HEK293 (cell line): Measurements from ENCODE around the gene MMP21.

Experiments used
- CTCF ChIA-PET: fragments of 350-600 bp; formaldehyde crosslinking; extraction: SDS; loops from one replicate; lab custom pipeline; 2021; ENCODE audit warnings: antibody characterized with exemption; lab: Yijun Ruan, JAX
- POLR2A ChIA-PET: fragments of 300-600 bp; formaldehyde crosslinking; extraction: SDS; loops from one replicate; lab custom pipeline; 2020; ENCODE audit warnings: antibody characterized with exemption, inconsistent platforms; lab: Yijun Ruan, JAX
- H3K27ac ChIP-seq: fragments of 200-500 bp; sonication (Bioruptor generic); 2 replicates; pipeline ENCODE4 v1.5.1; 2014; ENCODE audit warnings: low read depth, low read length, control low read depth, inconsistent platforms; ENCODE audit errors: extremely low read depth
- H3K36me3 ChIP-seq, 2 experiments: fragments of 200-500 bp in 1 of 2; sonication (Bioruptor generic) in 1 of 2; 1 replicate in 1 of 2; 2 replicates in 1 of 2; pipeline ENCODE4 v1.5.1; 2014 to 2017; ENCODE audit warnings: inconsistent platforms in 2 of 2, low read length in 2 of 2; ENCODE audit not compliant: control insufficient read depth in 2 of 2, insufficient read depth in 1 of 2
- H3K4me1 ChIP-seq: fragments of 200-500 bp; sonication (Bioruptor generic); 2 replicates; pipeline ENCODE4 v1.5.1; 2014; ENCODE audit warnings: mild to moderate bottlenecking, low read length, inconsistent platforms; ENCODE audit not compliant: control insufficient read depth, insufficient read depth
- H3K4me3 ChIP-seq: 2 replicates; pipeline ENCODE4 v1.5.1; 2011; ENCODE audit warnings: low read depth, mild to moderate bottlenecking, control low read depth, low read length, moderate library complexity
- H3K9me3 ChIP-seq: fragments of 200-500 bp; sonication (Bioruptor generic); 2 replicates; pipeline ENCODE4 v1.5.1; 2014; ENCODE audit warnings: low read depth, low read length, inconsistent platforms; ENCODE audit not compliant: control insufficient read depth, insufficient read depth
- BCL11B ChIP-seq: fragments of 450-650 bp; formaldehyde crosslinking; IDR thresholded peaks from 2 replicates; pipeline ENCODE4 v1.5.1; 2016; ENCODE audit warnings: low read depth, missing biosample characterization, missing genetic modification characterization
- ELK4 ChIP-seq: IDR thresholded peaks from 2 replicates; pipeline ENCODE4 v1.6.1; 2011; ENCODE audit warnings: mild to moderate bottlenecking, low read depth, low read length, borderline replicate concordance
- HOXC10 ChIP-seq: sonication (generic); formaldehyde crosslinking; IDR thresholded peaks from 2 replicates; pipeline ENCODE4 v1.8.1; 2023; ENCODE audit warnings: mild to moderate bottlenecking, missing genetic modification reagents
- KLF10 ChIP-seq: fragments of 450-650 bp; IDR thresholded peaks from 2 replicates; pipeline ENCODE4 v1.5.1; 2018; ENCODE audit warnings: missing biosample characterization, mild to moderate bottlenecking, missing genetic modification characterization
- PRDM4 ChIP-seq: fragments of 450-650 bp; formaldehyde crosslinking; IDR thresholded peaks from 2 replicates; pipeline ENCODE4 v1.5.1; 2017; ENCODE audit warnings: missing biosample characterization, missing genetic modification characterization
- TRIM28 ChIP-seq: IDR thresholded peaks from 2 replicates; pipeline ENCODE4 v1.6.1; 2011; ENCODE audit warnings: low read length, control low read depth, borderline replicate concordance
- WT1 ChIP-seq: fragments of 450-650 bp; formaldehyde crosslinking; IDR thresholded peaks from 2 replicates; pipeline ENCODE4 v1.5.1; 2016; ENCODE audit warnings: missing biosample characterization, missing genetic modification characterization
- YY1 ChIP-seq: fragments of 450-650 bp; formaldehyde crosslinking; IDR thresholded peaks from 2 replicates; pipeline ENCODE4 v1.5.1; 2018; ENCODE audit warnings: missing biosample characterization, missing genetic modification characterization
- ZBTB8A ChIP-seq: fragments of 450-650 bp; formaldehyde crosslinking; IDR thresholded peaks from 2 replicates; pipeline ENCODE4 v1.5.1; 2016; ENCODE audit warnings: missing biosample characterization, missing genetic modification characterization
- ZFP3 ChIP-seq: fragments of 450-650 bp; formaldehyde crosslinking; IDR thresholded peaks from 2 replicates; pipeline ENCODE4 v1.5.1; 2016; ENCODE audit warnings: low read depth, missing biosample characterization, missing genetic modification characterization
- ZFP41 ChIP-seq: fragments of 450-650 bp; formaldehyde crosslinking; IDR thresholded peaks from 2 replicates; pipeline ENCODE4 v1.5.1; 2016; ENCODE audit warnings: missing biosample characterization, missing genetic modification characterization, borderline replicate concordance
- ZNF24 ChIP-seq: fragments of 450-650 bp; formaldehyde crosslinking; IDR thresholded peaks from 2 replicates; pipeline ENCODE4 v1.5.1; 2016; ENCODE audit warnings: missing biosample characterization, missing genetic modification characterization
- ZNF248 ChIP-seq: fragments of 450-650 bp; formaldehyde crosslinking; IDR thresholded peaks from 2 replicates; pipeline ENCODE4 v1.5.1; 2017; ENCODE audit warnings: missing biosample characterization, missing genetic modification characterization
- ZNF354C ChIP-seq: fragments of 450-650 bp; formaldehyde crosslinking; IDR thresholded peaks from 2 replicates; pipeline ENCODE4 v1.5.1; 2016; ENCODE audit warnings: missing biosample characterization, missing genetic modification characterization, low read depth, borderline replicate concordance
- ZNF501 ChIP-seq: fragments of 450-650 bp; formaldehyde crosslinking; IDR thresholded peaks from 2 replicates; pipeline ENCODE4 v1.5.1; 2016; ENCODE audit warnings: missing biosample characterization, missing genetic modification characterization
- ZNF514 ChIP-seq: fragments of 450-650 bp; formaldehyde crosslinking; IDR thresholded peaks from 2 replicates; pipeline ENCODE4 v1.5.1; 2016; ENCODE audit warnings: missing biosample characterization, missing genetic modification characterization
- ZNF521 ChIP-seq: fragments of 450-650 bp; formaldehyde crosslinking; IDR thresholded peaks from 2 replicates; pipeline ENCODE4 v1.5.1; 2017; ENCODE audit warnings: missing biosample characterization, mild to moderate bottlenecking, missing genetic modification characterization
- ZNF555 ChIP-seq: fragments of 450-650 bp; formaldehyde crosslinking; conservative IDR thresholded peaks from 2 replicates; pipeline ENCODE4 v1.5.1; 2017; ENCODE audit warnings: missing biosample characterization, mild to moderate bottlenecking, missing genetic modification characterization, inconsistent platforms
- ZNF585B ChIP-seq: fragments of 450-650 bp; formaldehyde crosslinking; IDR thresholded peaks from 2 replicates; pipeline ENCODE4 v1.5.1; 2016; ENCODE audit warnings: missing biosample characterization, missing genetic modification characterization
- ZNF610 ChIP-seq: fragments of 450-650 bp; formaldehyde crosslinking; IDR thresholded peaks from 2 replicates; pipeline ENCODE4 v1.5.1; 2016; ENCODE audit warnings: missing biosample characterization, missing genetic modification characterization, borderline replicate concordance
- ZNF707 ChIP-seq: fragments of 450-650 bp; formaldehyde crosslinking; IDR thresholded peaks from 2 replicates; pipeline ENCODE4 v1.5.1; 2016; ENCODE audit warnings: missing biosample characterization, missing genetic modification characterization
- ZSCAN30 ChIP-seq: fragments of 450-650 bp; IDR thresholded peaks from 2 replicates; pipeline ENCODE4 v1.5.1; 2018; ENCODE audit warnings: missing biosample characterization, mild to moderate bottlenecking, missing genetic modification characterization, moderate library complexity
- ZSCAN5A ChIP-seq: fragments of 450-650 bp; formaldehyde crosslinking; IDR thresholded peaks from 2 replicates; pipeline ENCODE4 v1.5.1; 2016; ENCODE audit warnings: missing biosample characterization, missing genetic modification characterization
- TF ChIP-seq, protein P1 (sequence below): fragments of 450-650 bp; formaldehyde crosslinking; IDR thresholded peaks from 2 replicates; pipeline ENCODE4 v1.5.1; 2017; ENCODE audit warnings: missing biosample characterization, missing genetic modification characterization
- TF ChIP-seq, protein P2 (sequence below): fragments of 450-650 bp; formaldehyde crosslinking; IDR thresholded peaks from 2 replicates; pipeline ENCODE4 v1.5.1; 2016; ENCODE audit warnings: missing biosample characterization, missing genetic modification characterization

Gene MMP21

GRCh38 chr10:125756196-125756595, 19.4 kb downstream of the MMP21 start (continued):
- peak; percentile 31; the same call in 1 of the 2 replicates for TF ChIP-seq PRDM4
- TF ChIP-seq ZNF248 (tag by site-specific recombination), result no peak
- TF ChIP-seq WT1 (tag by site-specific recombination), result peak; percentile 86
- no peak for TF ChIP-seq ZNF501
- TF ChIP-seq ZNF354C (tag by site-specific recombination), result no peak
- TF ChIP-seq ZFP41 (tag by site-specific recombination), result no peak
- 0 out of 2 replicates have a peak, but pooled peaks have one; percentile 49 for TF ChIP-seq ZNF610 (tag by site-specific recombination)
- no peak for TF ChIP-seq TRIM28
- TF ChIP-seq YY1, result no peak
- TF ChIP-seq, protein P1, sequence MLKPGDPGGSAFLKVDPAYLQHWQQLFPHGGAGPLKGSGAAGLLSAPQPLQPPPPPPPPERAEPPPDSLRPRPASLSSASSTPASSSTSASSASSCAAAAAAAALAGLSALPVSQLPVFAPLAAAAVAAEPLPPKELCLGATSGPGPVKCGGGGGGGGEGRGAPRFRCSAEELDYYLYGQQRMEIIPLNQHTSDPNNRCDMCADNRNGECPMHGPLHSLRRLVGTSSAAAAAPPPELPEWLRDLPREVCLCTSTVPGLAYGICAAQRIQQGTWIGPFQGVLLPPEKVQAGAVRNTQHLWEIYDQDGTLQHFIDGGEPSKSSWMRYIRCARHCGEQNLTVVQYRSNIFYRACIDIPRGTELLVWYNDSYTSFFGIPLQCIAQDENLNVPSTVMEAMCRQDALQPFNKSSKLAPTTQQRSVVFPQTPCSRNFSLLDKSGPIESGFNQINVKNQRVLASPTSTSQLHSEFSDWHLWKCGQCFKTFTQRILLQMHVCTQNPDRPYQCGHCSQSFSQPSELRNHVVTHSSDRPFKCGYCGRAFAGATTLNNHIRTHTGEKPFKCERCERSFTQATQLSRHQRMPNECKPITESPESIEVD (tag by site-specific recombination), result peak; percentile 89
- no peak for TF ChIP-seq ZSCAN30 (tag by site-specific recombination)
- TF ChIP-seq HOXC10 (CRISPR knock-in tag), result no peak
- TF ChIP-seq ZNF585B (tag by site-specific recombination), result no peak
- TF ChIP-seq, protein P2, sequence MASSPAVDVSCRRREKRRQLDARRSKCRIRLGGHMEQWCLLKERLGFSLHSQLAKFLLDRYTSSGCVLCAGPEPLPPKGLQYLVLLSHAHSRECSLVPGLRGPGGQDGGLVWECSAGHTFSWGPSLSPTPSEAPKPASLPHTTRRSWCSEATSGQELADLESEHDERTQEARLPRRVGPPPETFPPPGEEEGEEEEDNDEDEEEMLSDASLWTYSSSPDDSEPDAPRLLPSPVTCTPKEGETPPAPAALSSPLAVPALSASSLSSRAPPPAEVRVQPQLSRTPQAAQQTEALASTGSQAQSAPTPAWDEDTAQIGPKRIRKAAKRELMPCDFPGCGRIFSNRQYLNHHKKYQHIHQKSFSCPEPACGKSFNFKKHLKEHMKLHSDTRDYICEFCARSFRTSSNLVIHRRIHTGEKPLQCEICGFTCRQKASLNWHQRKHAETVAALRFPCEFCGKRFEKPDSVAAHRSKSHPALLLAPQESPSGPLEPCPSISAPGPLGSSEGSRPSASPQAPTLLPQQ (tag by site-specific recombination), result no peak
- TF ChIP-seq ELK4, result no peak
- no peak; the same call in 1 of the 2 replicates for TF ChIP-seq BCL11B (tag by site-specific recombination)

DNA sequence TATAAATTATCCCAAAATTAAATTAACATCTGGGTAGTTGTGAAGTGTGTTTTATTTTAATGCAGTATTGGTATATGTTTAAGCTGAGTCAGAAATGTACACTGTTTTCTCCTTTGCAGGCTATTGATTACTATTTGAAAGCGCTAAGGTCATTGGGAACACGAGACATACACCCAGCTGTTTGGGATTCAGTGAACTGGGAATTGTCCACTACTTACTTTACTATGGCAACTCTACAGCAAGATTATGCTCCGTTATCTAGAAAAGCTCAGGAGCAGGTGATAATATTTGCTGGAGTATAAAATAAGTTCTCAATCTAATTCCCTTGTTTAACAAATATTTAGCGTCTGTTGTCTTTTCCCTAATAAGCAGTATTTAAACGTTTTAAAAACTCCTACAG, 28.2 kb downstream of the MMP21 start:
- H3K27ac ChIP-seq, result no peak overlapping the region
- peaks cover 79 to 98% of the 10 kb centered on the region in 2 experiments for H3K36me3 ChIP-seq
- POLR2A ChIA-PET, result interaction anchor here (1.6 kb wide), 1 partner anchor 16 kb away, joined by 3 read pairs; no protein-coding TSS in a partner anchor
- no peaks in the 10 kb centered on the region for H3K4me1 ChIP-seq
- CTCF ChIA-PET, result interaction anchor here (0.6 kb wide), 1 partner anchor 1217 kb away, joined by 10 read pairs; no protein-coding TSS in a partner anchor
- no peak overlapping the region for H3K4me3 ChIP-seq
- H3K9me3 ChIP-seq, result no peaks in the 10 kb centered on the region
- no peak for TF ChIP-seq ZNF555 (tag by site-specific recombination)
- no peak for TF ChIP-seq ZSCAN5A (tag by site-specific recombination)
- no peak for TF ChIP-seq ZNF514 (tag by site-specific recombination)
- no peak for TF ChIP-seq KLF10 (tag by site-specific recombination)
- TF ChIP-seq ZNF521 (tag by site-specific recombination), result no peak
- TF ChIP-seq ZNF707 (tag by site-specific recombination), result no peak
- TF ChIP-seq ZBTB8A (tag by site-specific recombination), result no peak
- TF ChIP-seq ZFP3 (tag by site-specific recombination), result no peak
- TF ChIP-seq ZNF24 (tag by site-specific recombination), result no peak
